WTC11 (cell line): Measurements from ENCODE around the gene RAPGEF6.

ENCODE experiments used
- ATF3 ChIP-seq: sonication (generic); formaldehyde crosslinking; conservative IDR thresholded peaks from 2 replicates; pipeline ENCODE4 v1.8.1; 2022; ENCODE audit warnings: mild to moderate bottlenecking, missing genetic modification reagents
- CBFB ChIP-seq: sonication (generic); formaldehyde crosslinking; IDR thresholded peaks from 2 replicates; pipeline ENCODE4 v1.8.1; 2022; ENCODE audit warnings: mild to moderate bottlenecking, low read depth, missing genetic modification reagents
- CREB1 ChIP-seq: sonication (generic); formaldehyde crosslinking; IDR thresholded peaks from 2 replicates; pipeline ENCODE4 v1.8.0; 2023; ENCODE audit warnings: mild to moderate bottlenecking, missing genetic modification reagents
- CTCF ChIP-seq: fragments of 200-600 bp; IDR thresholded peaks from 2 replicates; pipeline ENCODE4 v1.8.0; 2022; ENCODE audit warnings: antibody characterized with exemption
- E2F4 ChIP-seq: sonication (generic); formaldehyde crosslinking; IDR thresholded peaks from 2 replicates; pipeline ENCODE4 v1.8.1; 2022; ENCODE audit warnings: low read depth, mild to moderate bottlenecking, moderate library complexity, missing genetic modification reagents, borderline replicate concordance
- FOXK1 ChIP-seq: sonication (generic); formaldehyde crosslinking; IDR thresholded peaks from 2 replicates; pipeline ENCODE4 v1.8.0; 2022; ENCODE audit warnings: mild to moderate bottlenecking, moderate library complexity, missing genetic modification reagents
- NR1H2 ChIP-seq: sonication (generic); formaldehyde crosslinking; IDR thresholded peaks from 2 replicates; pipeline ENCODE4 v1.9.0; 2021; ENCODE audit warnings: mild to moderate bottlenecking, moderate library complexity, missing genetic modification reagents
- SP1 ChIP-seq: sonication (generic); formaldehyde crosslinking; conservative IDR thresholded peaks from 2 replicates; pipeline ENCODE4 v1.8.1; 2022; ENCODE audit warnings: missing genetic modification reagents
- STAT6 ChIP-seq: sonication (generic); formaldehyde crosslinking; conservative IDR thresholded peaks from 2 replicates; pipeline ENCODE4 v1.8.1; 2023; ENCODE audit warnings: mild to moderate bottlenecking, low read depth, missing genetic modification reagents, moderate library complexity
- TEAD4 ChIP-seq: sonication (generic); formaldehyde crosslinking; IDR thresholded peaks from 2 replicates; pipeline ENCODE4 v1.8.0; 2022; ENCODE audit warnings: mild to moderate bottlenecking, missing genetic modification reagents
- TF ChIP-seq, protein P1 (sequence below): sonication (generic); formaldehyde crosslinking; IDR thresholded peaks from 2 replicates; pipeline ENCODE4 v1.8.1; 2022; ENCODE audit warnings: low read depth, missing genetic modification reagents, borderline replicate concordance

GRCh38 chr5:131396630-131397273, 238.3 kb downstream of the RAPGEF6 start:
- TF ChIP-seq, protein P1, sequence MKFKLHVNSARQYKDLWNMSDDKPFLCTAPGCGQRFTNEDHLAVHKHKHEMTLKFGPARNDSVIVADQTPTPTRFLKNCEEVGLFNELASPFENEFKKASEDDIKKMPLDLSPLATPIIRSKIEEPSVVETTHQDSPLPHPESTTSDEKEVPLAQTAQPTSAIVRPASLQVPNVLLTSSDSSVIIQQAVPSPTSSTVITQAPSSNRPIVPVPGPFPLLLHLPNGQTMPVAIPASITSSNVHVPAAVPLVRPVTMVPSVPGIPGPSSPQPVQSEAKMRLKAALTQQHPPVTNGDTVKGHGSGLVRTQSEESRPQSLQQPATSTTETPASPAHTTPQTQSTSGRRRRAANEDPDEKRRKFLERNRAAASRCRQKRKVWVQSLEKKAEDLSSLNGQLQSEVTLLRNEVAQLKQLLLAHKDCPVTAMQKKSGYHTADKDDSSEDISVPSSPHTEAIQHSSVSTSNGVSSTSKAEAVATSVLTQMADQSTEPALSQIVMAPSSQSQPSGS (CRISPR knock-in tag) = no peak
- TF ChIP-seq CTCF (no peak), TEAD4 (no peak), CREB1 (CRISPR knock-in tag) (no peak), SP1 (CRISPR knock-in tag) (no peak), CBFB (CRISPR knock-in tag) (no peak), NR1H2 (no peak), FOXK1 (CRISPR knock-in tag) (no peak), ATF3 (CRISPR knock-in tag) (no peak), STAT6 (CRISPR knock-in tag) (no peak), E2F4 (CRISPR knock-in tag) (no peak)
